Measurements from ENCODE around the gene SEMA3C. TPM values are rescaled to one million over a fixed set of nuclear protein-coding genes. Genes with fewer than 3 reads are reported as not detected.

SEMA3C gene
- total and polyA plus RNA-seq, 2 donors (not counting 3 experiments of a cell fraction or from before 2014, with no cell fraction given) = 0.01 to 0.09 TPM

DNA sequence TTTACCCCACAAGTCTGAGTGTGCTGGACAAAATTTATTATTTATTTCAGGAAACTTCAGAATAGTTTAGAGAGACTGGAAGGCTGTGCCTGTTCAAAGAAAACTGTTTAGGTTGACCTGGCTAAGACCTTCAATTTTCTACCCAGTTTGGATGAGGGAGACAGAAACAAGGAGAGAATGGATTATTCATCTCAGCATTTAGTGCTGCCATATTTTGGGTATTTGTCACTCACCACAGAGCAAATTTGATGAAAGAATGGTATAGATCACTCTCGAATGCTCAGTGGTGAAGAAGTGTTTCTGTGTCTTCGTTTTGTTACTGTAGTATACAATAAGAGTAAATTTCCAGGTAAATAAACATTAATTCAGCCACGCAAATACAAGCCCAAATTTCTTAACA is 71.8 kb downstream of the SEMA3C start:
- FAIRE-seq = no peak
- Histone ChIP-seq H3K9me1 (replicated peaks; ENCODE audit: control insufficient read depth, extremely low read depth, insufficient read depth, low read length) (no peaks in the 10 kb centered on the region), H3K79me2 (ENCODE audit: control insufficient read depth, insufficient read depth, low read length) (no peaks in the 10 kb centered on the region), H3K4me1 (ENCODE audit: control insufficient read depth, extremely low read depth, insufficient read depth, low read length) (no peaks in the 10 kb centered on the region), H2AFZ (ENCODE audit: low read depth, low read length) (no peak overlapping the region), H3K4me2 (ENCODE audit: insufficient read depth, low read length) (no peak overlapping the region), H3K27me3 (ENCODE audit: control insufficient read depth in 2 of 2, insufficient read depth in 2 of 2, low read length in 2 of 2) (no peaks in the 10 kb centered on the region), H3K4me3 (replicated peaks in 1 of 3; ENCODE audit: insufficient read depth in 1 of 3, low read depth in 1 of 3, low read length in 3 of 3) (no peak overlapping the region), H4K20me1 (replicated peaks; ENCODE audit: control insufficient read depth, extremely low read depth, insufficient read depth, low read length) (no peaks in the 10 kb centered on the region), H3K9me3 (replicated peaks; ENCODE audit: control insufficient read depth, insufficient read depth, low read length) (no peaks in the 10 kb centered on the region), H3K36me3 (ENCODE audit: control insufficient read depth in 2 of 2, extremely low read depth in 1 of 2, insufficient read depth in 2 of 2, low read length in 2 of 2) (no peaks in the 10 kb centered on the region), H3K27ac (ENCODE audit: insufficient read depth, low read depth, low read length) (no peak overlapping the region), H3K9ac (replicated peaks; ENCODE audit: extremely low read depth, insufficient read depth, low read length) (no peak overlapping the region)
- intact Hi-C loops (cut with micrococcal nuclease) = no loop called here
- ChIA-PET POLR2A (no interaction called here), CTCF (no interaction called here)
- TF ChIP-seq GATA2 (IDR thresholded peaks at IDR 0.05; ENCODE audit: insufficient read depth, insufficient read length, low read depth, low read length) (no peak), CTCF (IDR thresholded peaks at IDR 0.05; ENCODE audit: extremely low read depth in 1 of 2, insufficient read depth in 1 of 2, low read depth in 1 of 2, low read length in 2 of 2) (no peak), POLR2A (IDR thresholded peaks at IDR 0.05; ENCODE audit: low read depth, low read length) (no peak), FOS (IDR thresholded peaks at IDR 0.05; ENCODE audit: borderline replicate concordance, insufficient read depth, low read length) (no peak), MAX (IDR thresholded peaks at IDR 0.05; ENCODE audit: insufficient read depth, insufficient read length) (no peak)
- DNase-seq (ENCODE audit: low read depth, low spot score) = no peak
- dilution Hi-C loops (cut with MboI; ENCODE audit: extremely low pct_ligation_motif_present, low sequenced_read_pairs) = no loop called here
- BruUV-seq (replicated peaks) = no TSS peak

- H4K20me1 ChIP-seq (replicated peaks; ENCODE audit: control insufficient read depth, extremely low read depth, insufficient read depth, low read length) = no peaks in the 10 kb centered on the region
- BruUV-seq (replicated peaks) = no TSS peak
- intact Hi-C loops (cut with micrococcal nuclease) (no loop called here), dilution Hi-C loops (cut with MboI; ENCODE audit: extremely low pct_ligation_motif_present, low sequenced_read_pairs) (no loop called here)
- no peaks in the 10 kb centered on the region for H3K9me1 ChIP-seq (replicated peaks; ENCODE audit: control insufficient read depth, extremely low read depth, insufficient read depth, low read length)
- H3K27ac ChIP-seq (ENCODE audit: insufficient read depth, low read depth, low read length) = no peak overlapping the region
- no peaks in the 10 kb centered on the region for H3K27me3 ChIP-seq (ENCODE audit: control insufficient read depth in 2 of 2, insufficient read depth in 2 of 2, low read length in 2 of 2)
- no peaks in the 10 kb centered on the region for H3K79me2 ChIP-seq (ENCODE audit: control insufficient read depth, insufficient read depth, low read length)
- no peak overlapping the region for H3K4me3 ChIP-seq (replicated peaks in 1 of 3; ENCODE audit: insufficient read depth in 1 of 3, low read depth in 1 of 3, low read length in 3 of 3)
- no peaks in the 10 kb centered on the region for H3K4me1 ChIP-seq (ENCODE audit: control insufficient read depth, extremely low read depth, insufficient read depth, low read length)
- ChIA-PET POLR2A (no interaction called here), CTCF (no interaction called here)
- no peak for FAIRE-seq
- no peak for DNase-seq (ENCODE audit: low read depth, low spot score)
- H2AFZ ChIP-seq (ENCODE audit: low read depth, low read length) = no peak overlapping the region
- H3K9me3 ChIP-seq (replicated peaks; ENCODE audit: control insufficient read depth, insufficient read depth, low read length) = no peaks in the 10 kb centered on the region
- no peak overlapping the region for H3K4me2 ChIP-seq (ENCODE audit: insufficient read depth, low read length)
- no peak overlapping the region for H3K9ac ChIP-seq (replicated peaks; ENCODE audit: extremely low read depth, insufficient read depth, low read length)
- H3K36me3 ChIP-seq (ENCODE audit: control insufficient read depth in 2 of 2, extremely low read depth in 1 of 2, insufficient read depth in 2 of 2, low read length in 2 of 2) = no peaks in the 10 kb centered on the region
- TF ChIP-seq JUN (IDR thresholded peaks at IDR 0.05; ENCODE audit: borderline replicate concordance, insufficient read depth, insufficient read length, low read depth) (no peak), GATA2 (IDR thresholded peaks at IDR 0.05; ENCODE audit: insufficient read depth, insufficient read length, low read depth, low read length) (no peak), CTCF (IDR thresholded peaks at IDR 0.05; ENCODE audit: extremely low read depth in 1 of 2, insufficient read depth in 1 of 2, low read depth in 1 of 2, low read length in 2 of 2) (no peak), POLR2A (IDR thresholded peaks at IDR 0.05; ENCODE audit: low read depth, low read length) (no peak), MAX (IDR thresholded peaks at IDR 0.05; ENCODE audit: insufficient read depth, insufficient read length) (no peak), POLR2AphosphoS5 (IDR thresholded peaks at IDR 0.05; ENCODE audit: insufficient read depth, low read depth, low read length) (no peak), MYC (IDR thresholded peaks at IDR 0.05; ENCODE audit: low read depth, low read length) (no peak), EZH2 (IDR thresholded peaks at IDR 0.05; ENCODE audit: borderline replicate concordance, low read depth, low read length, severe bottlenecking) (no peak), FOS (IDR thresholded peaks at IDR 0.05; ENCODE audit: borderline replicate concordance, insufficient read depth, low read length) (no peak)
Measured at GRCh38 chr7:80844916-80845315, 73.9 kb downstream of the SEMA3C start.
